ENCODE results near the gene TBL1XR1.

Gene TBL1XR1

DNA sequence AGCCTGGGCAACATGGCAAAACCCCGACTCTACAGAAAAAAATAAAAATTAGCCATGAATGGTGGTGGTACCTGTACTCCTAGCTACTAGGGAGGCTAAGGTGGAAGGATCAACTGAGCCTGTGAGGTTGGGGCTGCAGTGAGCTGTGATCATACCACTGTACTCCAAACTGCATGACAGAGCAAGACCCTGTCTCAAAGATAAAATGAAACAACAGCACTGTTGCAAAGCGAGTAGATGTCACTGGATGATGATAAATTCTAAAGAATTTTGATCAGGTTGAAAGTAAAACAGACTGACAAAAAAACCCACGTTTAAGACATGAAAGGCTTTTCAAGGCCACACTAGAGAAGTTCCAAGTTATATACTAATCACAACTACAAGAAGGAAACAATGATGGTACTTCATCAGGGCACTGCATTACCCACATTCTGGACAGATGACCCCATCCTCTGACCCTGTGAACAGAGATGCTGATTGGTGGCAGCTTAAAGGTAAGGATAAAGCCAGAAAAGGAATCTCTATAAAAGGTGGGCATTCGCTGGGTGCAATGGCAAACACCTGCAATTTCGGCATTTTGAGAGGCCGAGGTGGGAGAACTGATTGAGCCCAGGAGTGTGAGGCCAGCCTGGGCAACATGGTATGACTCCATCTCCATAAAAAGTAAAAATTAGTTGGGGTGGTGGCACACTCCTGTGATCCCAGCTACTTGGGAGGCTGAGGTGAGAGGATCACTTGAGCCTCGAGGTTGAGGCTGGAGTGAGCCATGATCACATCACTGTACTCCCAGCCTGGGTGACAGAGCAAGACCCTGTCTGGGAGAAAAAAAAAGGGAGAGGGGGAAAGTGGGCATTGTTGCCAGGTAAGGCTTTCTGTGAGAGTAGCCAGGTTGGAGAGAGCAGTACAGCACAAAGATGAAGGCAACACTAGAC is 59.2 kb downstream of the TBL1XR1 start:
- DNase-seq, result no peak

DNA sequence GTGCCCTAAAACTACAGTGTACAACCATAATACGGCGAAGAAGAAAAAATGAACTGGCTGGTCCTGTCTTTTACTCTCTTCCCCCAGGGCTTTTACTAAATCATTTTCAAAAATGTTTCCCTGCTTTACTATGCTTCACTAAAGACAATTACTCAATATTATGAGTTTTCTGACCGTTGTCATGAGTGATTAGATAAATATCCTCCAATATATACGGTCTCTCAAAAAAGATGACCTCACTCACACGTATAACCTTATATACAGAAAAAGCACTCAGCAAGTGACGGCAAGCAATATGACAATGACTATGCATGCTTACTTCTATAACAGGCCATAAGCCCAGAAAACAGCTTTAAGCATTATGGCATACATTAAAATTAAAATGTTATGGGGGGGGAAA is 60.5 kb downstream of the TBL1XR1 start:
- no peak for DNase-seq

DNA sequence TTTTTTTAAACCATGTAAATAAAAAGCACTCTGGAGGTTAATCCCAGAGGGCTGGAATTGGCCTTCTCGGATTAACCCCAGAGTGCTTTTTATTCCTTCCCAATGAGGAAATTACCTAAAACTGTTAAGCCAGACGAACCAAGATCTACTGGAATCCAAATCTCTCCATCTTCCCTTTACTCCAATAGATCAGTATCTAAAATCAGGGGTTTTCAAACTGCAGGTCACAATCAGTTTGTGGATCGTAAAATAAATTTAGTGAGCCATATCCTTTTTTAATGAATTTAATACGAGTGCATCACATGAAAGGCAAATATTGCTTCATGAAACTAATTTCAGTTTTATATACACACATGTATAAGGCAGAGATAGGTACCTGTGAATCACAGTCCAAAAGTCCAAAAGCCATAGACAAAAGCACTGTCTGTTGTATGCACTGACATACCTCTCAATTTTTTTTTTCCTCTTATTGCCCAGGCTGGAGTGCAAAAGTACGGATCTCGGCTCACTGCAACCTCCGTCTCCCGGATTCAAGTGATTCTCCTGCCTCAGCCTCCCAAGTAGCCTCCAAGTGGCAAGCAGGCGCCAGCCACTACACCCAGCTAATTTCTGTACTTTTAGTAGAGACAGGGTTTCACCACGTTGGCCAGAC is 61.3 kb downstream of the TBL1XR1 start:
- no peak for DNase-seq

DNA sequence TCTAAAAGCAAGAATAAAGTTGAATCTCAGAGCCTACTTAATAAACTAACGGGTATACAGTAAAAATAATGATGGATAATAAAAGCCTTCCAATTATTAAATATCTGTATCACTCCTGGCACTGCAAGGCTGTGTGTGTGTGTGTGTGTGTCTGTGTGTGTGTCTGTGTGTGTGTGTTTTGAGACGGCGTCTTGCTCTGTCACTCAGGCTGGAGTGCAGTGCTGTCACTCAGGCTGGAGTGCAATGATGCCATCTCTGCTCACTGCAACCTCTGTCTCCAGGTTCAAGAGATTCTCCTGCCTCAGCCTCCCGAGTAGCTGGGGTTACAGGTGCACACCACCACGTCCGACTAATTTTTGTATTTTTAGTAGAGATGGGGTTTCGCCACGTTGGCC is 62.5 kb downstream of the TBL1XR1 start:
- no peak for DNase-seq

DNA sequence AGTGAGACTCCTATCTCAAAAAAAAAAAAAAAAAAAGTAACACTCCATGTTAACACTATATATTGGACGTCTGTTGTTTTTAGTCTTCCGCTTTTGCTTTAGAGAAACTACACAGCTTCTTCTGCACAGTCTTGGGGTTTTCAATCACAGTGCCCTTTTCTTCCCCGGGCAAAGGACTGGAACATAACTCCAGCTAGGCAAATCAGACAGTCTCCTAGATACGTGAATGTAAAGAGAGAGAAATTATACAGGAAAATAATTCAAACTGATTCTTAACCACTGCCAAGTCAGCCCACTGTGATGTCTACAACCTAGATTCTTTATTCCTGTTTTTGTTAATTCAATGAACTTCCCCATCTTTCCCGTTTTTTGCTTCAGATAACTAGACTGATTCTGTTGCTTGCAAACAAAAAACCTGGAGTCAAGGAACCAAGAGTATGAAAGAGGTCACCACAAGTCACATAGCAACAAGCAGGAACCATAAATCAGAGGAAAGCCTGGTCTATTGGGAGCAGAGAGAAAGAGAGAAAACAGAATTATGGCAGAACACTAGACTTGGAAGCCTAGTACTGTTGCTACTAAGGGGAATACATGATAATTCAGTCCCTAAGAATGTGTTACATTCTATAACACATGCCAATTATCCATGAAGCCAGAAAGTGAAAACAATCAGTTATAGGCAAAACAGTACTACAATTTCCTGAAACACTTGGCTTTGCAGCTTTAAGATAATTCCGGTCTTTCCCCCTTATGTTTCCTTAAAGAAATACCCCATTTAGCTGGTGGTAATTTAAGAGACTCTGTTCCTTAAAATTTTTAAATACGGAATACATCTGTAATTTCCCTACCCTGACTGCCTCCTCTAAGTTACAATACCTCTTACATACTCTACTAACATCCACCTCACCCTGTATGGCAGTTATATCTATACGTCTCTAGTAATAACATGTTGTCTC is 63.1 kb downstream of the TBL1XR1 start:
- DNase-seq, result no peak

DNA sequence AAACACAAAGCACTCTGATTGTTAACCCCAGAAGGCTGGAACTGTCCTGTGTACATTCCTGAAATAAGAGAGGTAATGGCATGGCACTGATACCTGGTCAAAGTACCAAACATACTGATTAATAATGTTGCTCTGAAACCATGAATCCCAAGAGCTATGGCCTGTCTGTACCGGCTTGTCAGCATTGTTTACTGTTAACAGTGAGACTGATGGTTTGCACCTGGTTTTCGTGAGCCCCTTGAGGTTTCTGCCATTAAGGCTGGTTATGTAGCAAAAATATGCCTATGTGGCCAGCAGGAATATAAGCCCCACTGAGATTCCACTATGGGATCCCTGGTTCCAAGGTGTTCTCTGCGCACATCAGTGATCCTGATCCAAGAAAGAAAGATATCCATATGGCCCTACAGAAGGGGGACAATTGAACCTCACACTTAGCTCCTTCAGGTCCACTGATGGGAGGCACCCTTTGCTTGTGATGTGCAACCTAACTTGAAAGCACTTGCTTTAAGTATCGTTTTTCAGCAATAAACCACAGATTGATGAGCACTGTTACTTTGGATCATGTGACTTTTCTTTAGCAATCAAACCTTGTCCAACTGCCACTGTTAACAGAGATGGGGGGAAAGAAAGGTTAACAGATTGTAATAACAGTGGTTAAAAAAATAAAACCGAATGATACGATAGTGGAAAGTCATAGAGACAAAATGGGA is 65.2 kb downstream of the TBL1XR1 start:
- peak; percentile 32 for DNase-seq

DNA sequence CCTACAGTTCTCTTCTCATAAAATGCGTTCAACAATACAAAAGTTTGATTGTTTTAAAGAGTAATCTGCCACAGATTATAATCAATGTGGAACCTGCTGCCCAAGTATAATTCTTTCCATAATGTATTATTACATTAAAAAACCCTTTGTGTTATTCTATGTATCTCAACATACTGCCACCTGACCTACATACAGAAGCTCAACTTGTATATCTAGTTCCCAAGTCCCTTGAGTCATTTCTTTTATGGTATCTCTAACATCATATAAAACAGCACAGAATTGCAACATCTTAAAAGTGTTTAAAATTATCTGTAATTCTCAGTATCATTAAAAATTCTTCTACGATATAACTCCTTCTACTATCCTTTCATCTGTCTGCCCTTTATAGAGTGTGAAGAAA is 70.3 kb downstream of the TBL1XR1 start:
- DNase-seq, result no peak

DNA sequence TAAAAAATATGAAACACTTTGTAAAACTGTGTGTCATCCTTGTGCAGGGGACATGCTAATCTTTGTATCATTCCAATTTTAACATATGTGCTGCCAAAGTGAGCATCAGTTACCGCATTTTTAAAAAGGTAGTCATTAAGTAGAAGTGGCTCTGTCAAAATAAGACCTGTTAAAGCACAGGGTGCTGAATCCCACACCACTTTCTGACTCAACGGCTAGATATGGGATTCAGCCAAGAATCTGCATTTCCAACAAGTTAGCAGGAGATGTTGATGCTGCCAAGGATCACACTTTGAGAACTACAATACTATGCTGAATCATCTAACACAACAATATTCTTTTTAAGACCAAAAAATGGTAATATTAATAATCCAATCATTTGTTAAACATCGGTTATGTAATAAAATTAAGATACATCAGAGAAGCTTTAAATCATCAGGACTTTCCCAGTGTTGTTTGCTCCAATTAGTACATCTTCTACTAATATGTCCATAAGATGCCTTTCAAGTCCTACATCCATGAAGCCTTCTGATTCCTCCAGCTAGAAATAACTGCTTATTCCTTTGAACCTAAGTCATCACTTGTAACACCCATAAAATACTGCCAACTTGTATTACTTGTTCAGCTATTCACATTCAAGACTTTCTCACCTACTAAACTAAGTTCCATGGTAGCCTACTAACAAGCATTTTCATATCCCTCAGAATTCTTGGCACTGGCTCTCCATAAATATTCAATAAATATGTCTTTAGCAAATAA is 71.1 kb downstream of the TBL1XR1 start:
- no peak for DNase-seq

DNA sequence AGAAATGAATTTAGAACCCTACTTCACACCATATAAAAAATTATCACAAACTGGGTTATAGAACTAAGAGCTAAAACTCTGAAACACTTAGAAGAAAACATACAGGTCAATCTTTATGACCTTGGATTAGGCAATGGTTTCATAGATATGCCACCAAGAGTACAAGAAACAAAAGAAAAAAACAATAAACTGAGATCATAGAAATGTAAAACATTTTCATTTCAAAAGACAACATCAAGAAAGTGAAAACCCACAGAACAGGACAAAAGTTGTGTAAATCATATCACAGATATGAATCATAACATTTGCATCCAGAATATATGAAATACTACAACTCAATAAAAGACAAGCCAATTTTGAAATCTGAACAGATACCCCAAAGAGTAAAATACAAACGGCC is 72.4 kb downstream of the TBL1XR1 start:
- DNase-seq, result no peak

DNA sequence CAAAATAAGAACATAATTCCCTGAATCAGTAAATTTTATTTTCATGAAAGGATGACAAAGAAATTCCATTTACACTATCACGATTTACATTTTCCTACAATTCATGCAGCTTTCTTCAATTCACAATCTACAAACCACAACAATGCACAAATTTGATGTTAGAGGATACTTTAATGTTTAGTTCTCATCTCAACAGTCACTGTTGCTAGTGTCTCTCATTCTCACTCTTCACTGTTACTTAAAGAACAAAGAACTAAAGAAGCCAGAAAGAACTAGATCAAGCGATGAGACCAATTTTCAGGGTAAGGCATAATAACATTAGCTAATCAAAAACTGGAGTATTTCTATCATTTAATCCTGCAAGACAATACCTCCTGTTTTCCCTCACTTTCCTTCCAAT is 73.5 kb downstream of the TBL1XR1 start:
- no peak for DNase-seq

DNA sequence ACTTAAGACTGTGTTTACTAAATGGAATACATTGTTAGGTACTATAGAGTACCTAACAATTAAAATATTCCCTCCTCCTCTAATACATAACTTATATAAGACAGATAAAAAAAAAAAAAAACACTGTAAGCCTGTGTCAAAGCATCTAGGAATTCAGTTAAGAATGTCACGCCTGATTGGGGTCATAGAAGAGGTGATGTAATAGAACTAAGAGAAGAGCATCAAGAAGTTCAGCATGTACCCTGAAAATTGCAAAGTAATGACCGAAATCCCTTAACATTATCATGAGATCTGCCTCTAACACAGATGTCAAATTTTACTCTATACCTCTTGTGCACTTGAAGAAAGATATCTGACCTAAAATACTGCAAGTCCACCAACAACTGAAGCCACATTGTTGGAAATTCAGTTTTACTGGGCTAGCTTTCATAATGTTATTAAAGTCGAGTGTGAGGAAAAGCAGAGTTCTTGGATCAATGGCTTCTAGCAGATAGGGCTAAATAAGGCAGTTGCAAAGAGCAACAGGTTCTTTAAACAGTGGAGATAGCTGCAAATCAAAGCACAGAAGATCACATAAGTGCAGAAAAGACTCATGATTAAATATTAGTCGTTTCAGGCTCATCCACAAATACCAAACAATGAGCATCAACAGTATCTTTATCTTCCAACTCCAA is 75.0 kb downstream of the TBL1XR1 start:
- DNase-seq, result no peak

DNA sequence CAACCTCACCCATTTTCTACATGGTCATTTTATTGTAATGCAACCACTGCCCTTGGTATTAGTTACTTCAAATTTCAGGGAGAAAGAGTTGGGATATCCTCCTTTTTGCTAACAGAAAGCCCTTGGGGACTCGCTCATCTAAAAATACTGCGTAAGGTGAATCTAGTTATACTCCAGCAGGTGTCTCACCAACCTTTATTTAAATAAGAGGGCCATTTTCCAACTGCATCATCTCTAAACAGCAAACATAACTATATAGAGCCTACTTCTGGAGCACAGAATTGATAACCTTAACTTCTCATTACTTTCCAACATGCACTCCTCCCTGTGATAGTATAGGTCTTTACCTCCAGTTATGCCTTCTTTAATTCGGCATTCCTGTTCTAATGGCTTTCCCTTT is 77.5 kb downstream of the TBL1XR1 start:
- DNase-seq, result no peak

DNA sequence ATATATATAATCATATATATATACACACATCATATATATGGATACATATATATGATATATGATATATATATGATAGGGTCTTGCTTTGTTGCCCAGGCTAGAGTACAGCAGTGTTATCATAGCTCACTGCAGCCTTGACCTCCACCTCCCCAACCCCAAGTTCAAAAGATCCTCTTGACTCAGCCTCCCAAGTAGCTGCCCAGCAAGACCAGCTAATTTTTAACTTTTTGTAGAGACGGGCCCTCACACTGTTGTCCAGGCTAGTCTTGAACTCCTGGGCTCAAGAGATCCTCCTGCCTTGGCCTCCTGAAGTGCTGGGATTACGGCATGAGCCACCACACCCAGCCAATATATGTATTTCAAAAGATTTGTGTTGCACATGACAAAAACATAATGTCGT is 83.0 kb downstream of the TBL1XR1 start:
- DNase-seq, result no peak

DNA sequence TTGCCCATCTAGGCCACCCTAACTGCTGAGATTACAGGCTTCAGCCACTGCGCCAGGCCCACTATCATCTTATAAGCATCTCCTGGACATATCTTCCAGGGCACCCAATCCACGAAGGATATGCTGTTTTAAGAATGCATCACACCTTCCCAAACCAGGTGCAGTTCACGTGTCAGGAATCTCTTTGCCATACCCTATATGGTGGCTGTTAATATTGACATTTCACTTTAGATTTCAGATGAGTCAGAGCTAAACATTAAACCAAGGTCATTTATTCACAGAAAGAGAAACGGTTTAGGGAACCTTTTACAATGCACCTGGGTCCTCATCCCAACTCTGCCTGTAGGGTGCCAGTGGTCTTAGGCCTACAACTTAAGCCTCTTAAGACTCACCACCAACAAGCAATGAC is 85.7 kb downstream of the TBL1XR1 start:
- DNase-seq, result no peak

DNA sequence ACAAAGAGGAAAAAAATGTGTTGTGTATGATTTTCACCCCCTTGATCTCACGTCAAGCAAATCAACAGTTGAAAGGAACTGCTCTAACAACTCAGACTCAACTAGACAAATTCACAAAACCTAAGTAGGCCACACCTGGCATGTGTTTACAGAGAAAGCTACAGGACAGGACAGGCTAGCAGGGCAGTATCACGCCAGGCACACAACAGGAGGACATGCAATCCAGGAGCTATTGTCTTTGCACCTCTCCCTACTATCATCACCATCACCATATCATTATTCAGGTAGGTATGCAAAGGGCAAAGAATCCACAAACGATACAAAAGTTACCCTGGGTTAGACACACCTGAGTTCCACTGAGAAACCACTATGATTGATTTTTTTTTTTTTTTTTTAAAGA is 86.4 kb downstream of the TBL1XR1 start:
- no peak for DNase-seq

DNA sequence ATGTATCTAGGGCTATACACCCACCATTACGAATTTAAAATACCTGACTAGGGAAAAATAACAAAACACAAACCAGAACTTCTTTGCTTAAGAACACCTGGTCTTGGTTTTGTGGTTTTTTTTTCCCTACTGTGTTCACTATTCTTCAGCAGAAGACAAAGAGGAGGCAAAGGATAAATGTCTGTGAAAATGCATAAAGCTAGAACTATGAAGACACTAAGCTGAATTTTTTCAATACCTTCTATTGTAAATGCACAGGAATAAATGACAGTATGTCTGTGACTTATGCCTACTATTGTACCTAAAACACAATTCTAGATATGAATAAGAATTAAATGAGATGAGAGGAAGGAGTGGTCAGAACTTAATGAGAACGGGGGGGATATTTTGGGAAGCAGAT is 86.9 kb downstream of the TBL1XR1 start:
- no peak for DNase-seq

DNA sequence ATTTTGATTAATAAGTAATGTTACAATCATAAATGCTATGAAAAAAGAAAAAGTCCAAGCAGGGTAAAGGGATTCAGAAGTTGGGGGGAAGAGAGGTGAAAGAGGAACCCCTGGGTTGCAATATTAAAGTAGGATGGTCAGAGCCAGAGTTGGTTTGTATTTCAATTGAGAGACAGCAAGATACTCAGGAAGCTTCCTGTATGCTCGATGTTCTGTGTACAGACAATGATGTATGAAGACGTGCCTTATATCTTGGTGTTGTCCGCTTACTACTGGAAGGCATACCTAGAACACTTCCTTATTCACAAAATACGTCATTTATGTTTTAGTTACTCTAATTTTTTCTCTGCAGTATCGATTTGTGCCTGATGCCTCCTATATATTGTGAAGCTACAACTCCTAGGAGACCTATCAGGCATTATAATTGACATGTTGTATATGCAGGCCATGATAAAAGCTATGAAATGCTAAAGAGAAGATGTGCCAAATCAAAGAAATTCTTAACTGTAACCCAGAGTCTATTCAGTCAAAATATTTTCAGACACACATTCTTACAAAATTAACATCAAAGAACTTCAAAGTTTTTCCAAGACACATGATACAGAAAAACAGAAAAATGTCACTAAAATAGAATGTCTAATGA is 87.5 kb downstream of the TBL1XR1 start:
- DNase-seq, result no peak

DNA sequence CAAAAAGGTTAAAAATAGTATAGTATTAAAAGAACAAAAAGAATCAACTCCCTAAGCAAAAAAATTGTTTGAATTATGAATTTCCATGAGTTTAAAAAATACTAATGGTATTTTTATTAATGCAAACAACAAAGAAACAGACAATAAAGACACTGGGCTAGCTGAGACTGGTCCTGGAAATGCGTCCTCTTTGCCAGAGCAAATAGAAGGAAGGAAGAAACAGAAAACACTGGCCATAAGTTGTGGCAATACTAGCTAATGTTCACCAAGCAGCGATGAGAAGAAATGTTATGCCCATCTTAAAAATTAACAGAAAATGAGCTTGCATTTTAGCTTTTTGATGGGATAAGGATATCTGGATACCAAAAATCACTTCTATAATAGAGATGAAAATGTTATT is 88.6 kb downstream of the TBL1XR1 start:
- no peak for DNase-seq

DNA sequence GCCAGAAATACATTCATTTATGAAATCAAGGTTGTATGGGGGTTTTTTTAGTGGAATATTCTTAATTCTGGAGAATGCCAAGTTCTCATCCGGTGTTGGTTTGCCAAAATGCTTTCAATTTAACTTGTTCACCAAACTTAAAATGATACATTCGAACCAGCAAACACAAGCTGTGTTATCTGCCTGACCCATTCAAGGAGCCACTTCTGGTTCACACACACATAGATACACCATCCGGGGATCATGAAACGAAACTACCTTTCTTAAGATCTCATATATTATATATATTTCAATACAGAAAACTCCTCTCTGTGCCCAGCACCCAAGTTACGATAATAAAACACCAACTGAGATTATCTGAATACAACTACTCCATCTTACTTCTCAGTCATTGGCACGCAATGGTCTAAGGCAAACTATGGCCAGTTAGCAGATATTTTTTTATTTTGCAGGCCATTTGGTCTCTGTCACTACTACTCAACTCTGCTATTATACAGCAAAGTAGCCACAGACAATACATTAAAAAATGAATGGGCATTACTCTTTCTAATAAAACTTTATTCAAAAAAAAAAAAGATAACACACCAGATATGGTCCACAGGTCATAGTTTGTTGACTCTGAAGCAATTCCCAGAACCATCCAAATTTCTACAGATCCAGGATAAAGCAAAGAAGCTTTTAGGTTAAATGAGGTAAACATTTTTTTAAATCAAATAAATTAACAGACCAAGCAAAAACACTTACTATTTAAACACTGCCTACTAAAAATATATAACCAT is 89.6 kb downstream of the TBL1XR1 start:
- DNase-seq, result no peak

DNA sequence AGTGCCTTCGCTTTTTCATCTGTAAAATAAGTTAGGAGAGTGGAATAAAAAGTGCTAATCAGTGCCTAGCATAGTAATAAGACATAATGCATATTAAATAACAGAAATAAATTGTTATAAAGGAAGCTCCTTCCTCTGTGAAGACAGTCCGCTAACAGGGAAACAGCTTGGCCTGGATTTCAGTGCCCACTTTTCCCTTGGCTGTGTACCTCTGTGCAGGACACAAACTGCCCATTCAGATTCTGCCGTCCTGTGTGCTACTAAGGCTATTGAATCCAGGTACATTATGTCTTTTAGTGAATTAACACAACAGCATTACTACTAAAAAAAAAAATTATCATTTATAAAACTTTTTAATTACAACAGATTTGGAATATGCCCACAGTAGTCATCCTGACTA is 90.7 kb downstream of the TBL1XR1 start:
- no peak for DNase-seq

Data from retina (tissue), 1 donor.